ENCODE data around the gene NPAS3.

GRCh38 chr14:33516898-33517436 lies 578.3 kb downstream of the NPAS3 start:
- TF ChIP-seq KDM5A (IDR thresholded peaks at IDR 0.05; ENCODE audit: borderline replicate concordance, low read length) (no peak), TBX2 (CRISPR knock-in tag; IDR thresholded peaks at IDR 0.05; ENCODE audit: borderline replicate concordance) (no peak), POLR2AphosphoS5 (IDR thresholded peaks at IDR 0.05; ENCODE audit: low read depth, low read length) (no peak), CAMTA2 (CRISPR knock-in tag; IDR thresholded peaks at IDR 0.05; ENCODE audit: borderline replicate concordance) (no peak), ZUFSP (CRISPR knock-in tag; IDR thresholded peaks at IDR 0.05; ENCODE audit: borderline replicate concordance) (no peak)
- TF ChIP-seq, protein P1, sequence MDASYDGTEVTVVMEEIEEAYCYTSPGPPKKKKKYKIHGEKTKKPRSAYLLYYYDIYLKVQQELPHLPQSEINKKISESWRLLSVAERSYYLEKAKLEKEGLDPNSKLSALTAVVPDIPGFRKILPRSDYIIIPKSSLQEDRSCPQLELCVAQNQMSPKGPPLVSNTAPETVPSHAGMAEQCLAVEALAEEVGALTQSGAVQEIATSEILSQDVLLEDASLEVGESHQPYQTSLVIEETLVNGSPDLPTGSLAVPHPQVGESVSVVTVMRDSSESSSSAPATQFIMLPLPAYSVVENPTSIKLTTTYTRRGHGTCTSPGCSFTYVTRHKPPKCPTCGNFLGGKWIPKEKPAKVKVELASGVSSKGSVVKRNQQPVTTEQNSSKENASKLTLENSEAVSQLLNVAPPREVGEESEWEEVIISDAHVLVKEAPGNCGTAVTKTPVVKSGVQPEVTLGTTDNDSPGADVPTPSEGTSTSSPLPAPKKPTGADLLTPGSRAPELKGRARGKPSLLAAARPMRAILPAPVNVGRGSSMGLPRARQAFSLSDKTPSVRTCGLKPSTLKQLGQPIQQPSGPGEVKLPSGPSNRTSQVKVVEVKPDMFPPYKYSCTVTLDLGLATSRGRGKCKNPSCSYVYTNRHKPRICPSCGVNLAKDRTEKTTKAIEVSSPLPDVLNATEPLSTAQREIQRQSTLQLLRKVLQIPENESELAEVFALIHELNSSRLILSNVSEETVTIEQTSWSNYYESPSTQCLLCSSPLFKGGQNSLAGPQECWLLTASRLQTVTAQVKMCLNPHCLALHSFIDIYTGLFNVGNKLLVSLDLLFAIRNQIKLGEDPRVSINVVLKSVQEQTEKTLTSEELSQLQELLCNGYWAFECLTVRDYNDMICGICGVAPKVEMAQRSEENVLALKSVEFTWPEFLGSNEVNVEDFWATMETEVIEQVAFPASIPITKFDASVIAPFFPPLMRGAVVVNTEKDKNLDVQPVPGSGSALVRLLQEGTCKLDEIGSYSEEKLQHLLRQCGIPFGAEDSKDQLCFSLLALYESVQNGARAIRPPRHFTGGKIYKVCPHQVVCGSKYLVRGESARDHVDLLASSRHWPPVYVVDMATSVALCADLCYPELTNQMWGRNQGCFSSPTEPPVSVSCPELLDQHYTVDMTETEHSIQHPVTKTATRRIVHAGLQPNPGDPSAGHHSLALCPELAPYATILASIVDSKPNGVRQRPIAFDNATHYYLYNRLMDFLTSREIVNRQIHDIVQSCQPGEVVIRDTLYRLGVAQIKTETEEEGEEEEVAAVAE (CRISPR knock-in tag; IDR thresholded peaks at IDR 0.05; ENCODE audit: borderline replicate concordance), result no peak
- TF ChIP-seq, protein P2, sequence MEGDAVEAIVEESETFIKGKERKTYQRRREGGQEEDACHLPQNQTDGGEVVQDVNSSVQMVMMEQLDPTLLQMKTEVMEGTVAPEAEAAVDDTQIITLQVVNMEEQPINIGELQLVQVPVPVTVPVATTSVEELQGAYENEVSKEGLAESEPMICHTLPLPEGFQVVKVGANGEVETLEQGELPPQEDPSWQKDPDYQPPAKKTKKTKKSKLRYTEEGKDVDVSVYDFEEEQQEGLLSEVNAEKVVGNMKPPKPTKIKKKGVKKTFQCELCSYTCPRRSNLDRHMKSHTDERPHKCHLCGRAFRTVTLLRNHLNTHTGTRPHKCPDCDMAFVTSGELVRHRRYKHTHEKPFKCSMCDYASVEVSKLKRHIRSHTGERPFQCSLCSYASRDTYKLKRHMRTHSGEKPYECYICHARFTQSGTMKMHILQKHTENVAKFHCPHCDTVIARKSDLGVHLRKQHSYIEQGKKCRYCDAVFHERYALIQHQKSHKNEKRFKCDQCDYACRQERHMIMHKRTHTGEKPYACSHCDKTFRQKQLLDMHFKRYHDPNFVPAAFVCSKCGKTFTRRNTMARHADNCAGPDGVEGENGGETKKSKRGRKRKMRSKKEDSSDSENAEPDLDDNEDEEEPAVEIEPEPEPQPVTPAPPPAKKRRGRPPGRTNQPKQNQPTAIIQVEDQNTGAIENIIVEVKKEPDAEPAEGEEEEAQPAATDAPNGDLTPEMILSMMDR (CRISPR knock-in tag; IDR thresholded peaks at IDR 0.05), result no peak

Data from HepG2 (cell line).